Adrenal gland (tissue), 5 donors: ENCODE data around the gene RAB11FIP5.

Experiments used
- POLR2A ChIP-seq, 2 donors: fragments of 450-650 bp; IDR thresholded peaks; one replicate each; pipeline ENCODE4 v1.6.1; 2017; ENCODE audit warnings: antibody characterized with exemption in 2 of 2, mild to moderate bottlenecking in 2 of 2, moderate library complexity in 1 of 2
- TF ChIP-seq, protein P1 (sequence below), 6 experiments: fragments of 450-650 bp in 4 of 6; fragments of 200-600 bp in 2 of 6; sonication (generic) in 1 of 6; IDR thresholded peaks; 1 replicate in 5 of 6; 2 replicates in 1 of 6; pipeline versions ENCODE4 v1.5.1 to v1.8.0; 2016 to 2021; ENCODE audit warnings: antibody characterized with exemption in 6 of 6, mild to moderate bottlenecking in 2 of 6, moderate library complexity in 1 of 6
- donor health status: DM: no; HTN: no; CAD: no.

DNA sequence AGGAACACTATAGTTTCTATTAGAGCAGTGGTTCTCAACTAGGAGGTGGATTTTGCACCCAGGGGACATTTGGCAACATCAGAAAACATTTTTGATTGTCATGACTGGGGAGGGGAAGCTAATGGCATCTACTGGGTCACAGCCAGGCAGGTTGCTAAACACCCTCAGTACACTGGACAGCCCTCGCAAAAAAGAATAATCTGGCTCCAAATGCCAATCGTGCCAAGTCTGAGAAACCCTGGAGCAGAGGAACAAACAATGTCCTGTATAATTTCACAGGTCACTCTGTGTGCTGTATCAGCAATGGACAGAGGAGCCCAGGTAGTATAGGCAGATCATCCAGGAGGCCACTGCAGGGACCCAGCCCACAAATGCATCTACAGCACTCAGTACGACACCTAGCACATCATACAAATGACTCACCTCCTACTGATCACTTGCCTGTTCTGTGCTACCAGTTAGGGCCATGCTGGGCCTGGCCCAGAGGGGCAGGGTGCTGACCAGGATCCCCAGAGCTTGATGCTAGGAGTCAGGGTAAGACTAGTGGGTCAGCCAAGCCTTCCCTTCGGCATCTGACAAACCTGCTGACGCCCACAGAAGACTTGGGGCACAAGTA lies 78.9 kb downstream of the RAB11FIP5 start:
- no peak for TF ChIP-seq POLR2A (IDR thresholded peaks at IDR 0.05)
- TF ChIP-seq, protein P1, sequence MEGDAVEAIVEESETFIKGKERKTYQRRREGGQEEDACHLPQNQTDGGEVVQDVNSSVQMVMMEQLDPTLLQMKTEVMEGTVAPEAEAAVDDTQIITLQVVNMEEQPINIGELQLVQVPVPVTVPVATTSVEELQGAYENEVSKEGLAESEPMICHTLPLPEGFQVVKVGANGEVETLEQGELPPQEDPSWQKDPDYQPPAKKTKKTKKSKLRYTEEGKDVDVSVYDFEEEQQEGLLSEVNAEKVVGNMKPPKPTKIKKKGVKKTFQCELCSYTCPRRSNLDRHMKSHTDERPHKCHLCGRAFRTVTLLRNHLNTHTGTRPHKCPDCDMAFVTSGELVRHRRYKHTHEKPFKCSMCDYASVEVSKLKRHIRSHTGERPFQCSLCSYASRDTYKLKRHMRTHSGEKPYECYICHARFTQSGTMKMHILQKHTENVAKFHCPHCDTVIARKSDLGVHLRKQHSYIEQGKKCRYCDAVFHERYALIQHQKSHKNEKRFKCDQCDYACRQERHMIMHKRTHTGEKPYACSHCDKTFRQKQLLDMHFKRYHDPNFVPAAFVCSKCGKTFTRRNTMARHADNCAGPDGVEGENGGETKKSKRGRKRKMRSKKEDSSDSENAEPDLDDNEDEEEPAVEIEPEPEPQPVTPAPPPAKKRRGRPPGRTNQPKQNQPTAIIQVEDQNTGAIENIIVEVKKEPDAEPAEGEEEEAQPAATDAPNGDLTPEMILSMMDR (IDR thresholded peaks at IDR 0.05) = no peak
